Measurements from ENCODE around the gene MEX3D.
A peak's percentile ranks its signal among the peaks of the same experiment; 100 is the strongest.

Gene MEX3D

GRCh38 chr19:1592755-1593500 is 24.8 kb upstream of the MEX3D start, which contains the start of gene MBD3:
Gene MBD3, minus strand, starts transcription at chr19:1592865. Its CDS starts 234 bp downstream, at chr19:1592631.
- DNase-seq = peak; percentile 91

- peak; percentile 84 for DNase-seq
These were observed 24.1 kb upstream of the MEX3D start for GRCh38 chr19:1592024-1592754.

- DNase-seq = peak; percentile 66
These were observed 23.4 kb upstream of the MEX3D start for GRCh38 chr19:1591421-1592023.

- DNase-seq = no peak
These were observed 22.7 kb upstream of the MEX3D start for GRCh38 chr19:1590641-1591397.

- no peak for DNase-seq
These were observed 19.7 kb upstream of the MEX3D start for GRCh38 chr19:1587872-1588271.

GRCh38 chr19:1585243-1585580 is 17.1 kb upstream of the MEX3D start:
- no peak for DNase-seq

GRCh38 chr19:1584500-1585242 is 16.5 kb upstream of the MEX3D start:
- DNase-seq = no peak

- DNase-seq = no peak
These were observed 14.1 kb upstream of the MEX3D start for GRCh38 chr19:1582201-1582600.

- DNase-seq = no peak
These were observed 12.8 kb upstream of the MEX3D start for GRCh38 chr19:1580957-1581356.

GRCh38 chr19:1580382-1580781 is 12.3 kb upstream of the MEX3D start:
- no peak for DNase-seq

- DNase-seq = no peak
These were observed 11.1 kb upstream of the MEX3D start for GRCh38 chr19:1579222-1579621.

- no peak for DNase-seq
These were observed 9.9 kb upstream of the MEX3D start for GRCh38 chr19:1577929-1578618.

- no peak for DNase-seq
These were observed 9.2 kb upstream of the MEX3D start for GRCh38 chr19:1577090-1577928.

GRCh38 chr19:1576242-1577089 is 8.3 kb upstream of the MEX3D start:
- no peak for DNase-seq

GRCh38 chr19:1575323-1576241 is 7.5 kb upstream of the MEX3D start:
- DNase-seq = no peak

- DNase-seq = no peak
These were observed 6.4 kb upstream of the MEX3D start for GRCh38 chr19:1574354-1575136.

- no peak for DNase-seq
These were observed 4.7 kb upstream of the MEX3D start for GRCh38 chr19:1572795-1573194.

- no peak for DNase-seq
These were observed 3.2 kb upstream of the MEX3D start for GRCh38 chr19:1571358-1571757.
